IMR-90 (cell line): ENCODE results near the gene NUP210. TPM values are rescaled to one million over a fixed set of nuclear protein-coding genes. Genes with fewer than 3 reads are reported as not detected.

Experiments used
- ATAC-seq: fragments of 200-7000 bp; cut with Tn5 transposase; 2 replicates; pipeline ENCODE4 v1.9.1; 2020; ENCODE audit warnings: low read depth, mild to moderate bottlenecking, moderate library complexity
- BruUV-seq: library from RNA; stranded (reverse); fragments of 400-500 nt; replicated peaks from 2 replicates; lab custom pipeline; 2021; lab: Mats Ljungman, UMichigan
- CTCF ChIA-PET: fragments of 300-600 bp; formaldehyde crosslinking; extraction: SDS; loops from one replicate; lab custom pipeline; 2021; ENCODE audit warnings: antibody characterized with exemption; lab: Yijun Ruan, JAX
- POLR2A ChIA-PET: fragments of 300-600 bp; sonication (Branson Sonifier 250); formaldehyde crosslinking; loops from one replicate; lab custom pipeline; 2022; ENCODE audit warnings: antibody characterized with exemption; ENCODE audit not compliant: unreplicated experiment; lab: Charles Lee
- DNase-seq: peaks from one replicate; pipeline ENCODE4 v3.0.0; 2013
- H2AFZ ChIP-seq: replicated peaks from 2 replicates; pipeline ENCODE3; 2013; ENCODE audit warnings: low read length, mild to moderate bottlenecking; ENCODE audit not compliant: poor library complexity
- H2AK5ac ChIP-seq: 2 replicates; pipeline ENCODE4 v1.6.1; 2013; ENCODE audit warnings: low read depth, low read length, inconsistent platforms
- H2AK9ac ChIP-seq: replicated peaks from 2 replicates; pipeline ENCODE3; 2013; ENCODE audit warnings: mild to moderate bottlenecking, low read depth, low read length, moderate library complexity; ENCODE audit not compliant: poor library complexity
- H2BK120ac ChIP-seq: 2 replicates; pipeline ENCODE4 v1.6.1; 2013; ENCODE audit warnings: low read depth, low read length, inconsistent platforms
- H2BK15ac ChIP-seq: 3 replicates; pipeline ENCODE4 v1.6.1; 2013; ENCODE audit warnings: low read depth, low read length, inconsistent platforms
- H2BK20ac ChIP-seq: 2 replicates; pipeline ENCODE4 v1.6.1; 2013; ENCODE audit warnings: low read depth, mild to moderate bottlenecking, inconsistent platforms, low read length, moderate library complexity
- H2BK5ac ChIP-seq: 2 replicates; pipeline ENCODE4 v1.6.1; 2013; ENCODE audit warnings: mild to moderate bottlenecking, low read depth, low read length, inconsistent platforms; ENCODE audit not compliant: poor library complexity, severe bottlenecking
- H3K14ac ChIP-seq: replicated peaks from 2 replicates; pipeline ENCODE4 v1.6.1; 2013; ENCODE audit warnings: low read depth, low read length, inconsistent platforms
- H3K18ac ChIP-seq: 2 replicates; pipeline ENCODE4 v1.6.1; 2013; ENCODE audit warnings: low read depth, low read length, control low read depth
- H3K23ac ChIP-seq: 2 replicates; pipeline ENCODE4 v1.6.1; 2013; ENCODE audit warnings: low read depth, low read length, inconsistent platforms
- H3K27ac ChIP-seq: 2 replicates; pipeline ENCODE4 v1.5.1; 2013; ENCODE audit warnings: mild to moderate bottlenecking, control low read depth, low read length; ENCODE audit not compliant: insufficient read depth
- H3K27me3 ChIP-seq: 2 replicates; pipeline ENCODE4 v1.6.1; 2013; ENCODE audit warnings: low read length; ENCODE audit not compliant: control insufficient read depth, insufficient read depth
- H3K36me3 ChIP-seq: 2 replicates; pipeline ENCODE4 v1.6.1; 2013; ENCODE audit warnings: low read length, mixed read lengths; ENCODE audit not compliant: control insufficient read depth, insufficient read depth
- H3K4ac ChIP-seq: 2 replicates; pipeline ENCODE4 v1.6.1; 2013; ENCODE audit warnings: low read depth, low read length, inconsistent platforms
- H3K4me1 ChIP-seq: 2 replicates; pipeline ENCODE4 v1.6.1; 2013; ENCODE audit warnings: low read length, mixed read lengths; ENCODE audit not compliant: control insufficient read depth, insufficient read depth
- H3K4me2 ChIP-seq: 2 replicates; pipeline ENCODE4 v1.6.1; 2013; ENCODE audit warnings: low read depth, mild to moderate bottlenecking, control low read depth, low read length, moderate library complexity
- H3K4me3 ChIP-seq: 2 replicates; pipeline ENCODE4 v1.5.1; 2013; ENCODE audit warnings: low read depth, mild to moderate bottlenecking, control low read depth, low read length, moderate library complexity; ENCODE audit not compliant: insufficient read depth
- H3K56ac ChIP-seq: 2 replicates; pipeline ENCODE4 v1.6.1; 2013; ENCODE audit warnings: low read length, inconsistent platforms; ENCODE audit not compliant: insufficient read depth; ENCODE audit errors: extremely low read depth
- H3K79me1 ChIP-seq, 2 experiments: 2 replicates each; pipeline ENCODE4 v1.6.1; 2013; ENCODE audit warnings: low read length in 2 of 2, inconsistent platforms in 1 of 2, low read depth in 1 of 2
- H3K9ac ChIP-seq: 2 replicates; pipeline ENCODE4 v1.6.1; 2013; ENCODE audit warnings: low read depth, low read length, control low read depth
- H3K9me1 ChIP-seq: 2 replicates; pipeline ENCODE4 v1.6.1; 2013; ENCODE audit warnings: low read length, inconsistent platforms; ENCODE audit not compliant: insufficient read depth
- H3K9me3 ChIP-seq: 2 replicates; pipeline ENCODE4 v1.6.1; 2013; ENCODE audit warnings: low read length; ENCODE audit not compliant: control insufficient read depth, insufficient read depth
- H4K20me1 ChIP-seq: 2 replicates; pipeline ENCODE4 v1.6.1; 2013; ENCODE audit warnings: low read length, inconsistent platforms; ENCODE audit not compliant: insufficient read depth
- H4K5ac ChIP-seq: 2 replicates; pipeline ENCODE4 v1.6.1; 2013; ENCODE audit warnings: mild to moderate bottlenecking, low read depth, low read length, control low read depth
- H4K8ac ChIP-seq, 2 experiments: 2 replicates each; pipeline ENCODE4 v1.6.1; 2013; ENCODE audit warnings: low read depth in 2 of 2, low read length in 2 of 2, control low read depth in 1 of 2, inconsistent platforms in 1 of 2
- H4K91ac ChIP-seq: 2 replicates; pipeline ENCODE4 v1.6.1; 2013; ENCODE audit warnings: low read depth, low read length, inconsistent platforms; ENCODE audit not compliant: insufficient read depth
- BHLHE40 ChIP-seq: fragments of 150-350 bp; IDR thresholded peaks from 2 replicates; pipeline ENCODE4 v1.6.1; 2016; ENCODE audit warnings: mild to moderate bottlenecking, low read depth, low read length
- CEBPB ChIP-seq: IDR thresholded peaks from 2 replicates; pipeline ENCODE4 v1.6.1; 2012; ENCODE audit warnings: low read depth, low read length, improper control_type of control experiment
- CHD1 ChIP-seq: IDR thresholded peaks from 2 replicates; pipeline ENCODE4 v1.6.1; 2012; ENCODE audit warnings: low read depth, low read length, improper control_type of control experiment
- FOS ChIP-seq: fragments of 150-350 bp; IDR thresholded peaks from 2 replicates; pipeline ENCODE4 v1.6.1; 2016; ENCODE audit warnings: low read depth, low read length
- MAFK ChIP-seq: IDR thresholded peaks from 2 replicates; pipeline ENCODE4 v1.6.1; 2012; ENCODE audit warnings: low read depth, low read length, improper control_type of control experiment
- MAZ ChIP-seq: IDR thresholded peaks from 2 replicates; pipeline ENCODE4 v1.6.1; 2012; ENCODE audit warnings: low read depth, mild to moderate bottlenecking, low read length, improper control_type of control experiment, moderate library complexity, borderline replicate concordance
- MXI1 ChIP-seq: IDR thresholded peaks from 2 replicates; pipeline ENCODE4 v1.6.1; 2012; ENCODE audit warnings: low read depth, mild to moderate bottlenecking, low read length, moderate library complexity, borderline replicate concordance
- NFE2L2 ChIP-seq: fragments of 150-350 bp; IDR thresholded peaks from 2 replicates; pipeline ENCODE4 v1.6.1; 2016; ENCODE audit warnings: low read depth, mild to moderate bottlenecking, low read length
- POLR2A ChIP-seq: IDR thresholded peaks from 2 replicates; pipeline ENCODE4 v1.6.1; 2012; ENCODE audit warnings: mild to moderate bottlenecking, low read depth, low read length
- RAD21 ChIP-seq: IDR thresholded peaks from 2 replicates; pipeline ENCODE4 v1.6.1; 2012; ENCODE audit warnings: low read length, improper control_type of control experiment
- RCOR1 ChIP-seq: IDR thresholded peaks from 2 replicates; pipeline ENCODE4 v1.6.1; 2012; ENCODE audit warnings: mild to moderate bottlenecking, low read length, improper control_type of control experiment; ENCODE audit not compliant: insufficient replicate concordance
- RFX5 ChIP-seq: IDR thresholded peaks from 2 replicates; pipeline ENCODE4 v1.8.0; 2012; ENCODE audit warnings: low read depth, mild to moderate bottlenecking, low read length, moderate library complexity
- SMC3 ChIP-seq: fragments of 150-350 bp; IDR thresholded peaks from 2 replicates; pipeline ENCODE4 v1.6.1; 2016; ENCODE audit warnings: low read depth, mild to moderate bottlenecking, antibody characterized with exemption, low read length, moderate library complexity
- WGBS, 2 experiments: methylation state at CpG; one replicate each; pipeline versions ENCODE4 v1.1.5 to v1.1.7; 2013; ENCODE audit warnings: missing lambda C conversion rate in 2 of 2; ENCODE audit not compliant: insufficient read length in 1 of 2; ENCODE audit errors: extremely low coverage in 2 of 2; 5-methylcytosine and 5-hydroxymethylcytosine counted together
- dilution Hi-C: fragments of 300-500 bp; cut with HindIII; formaldehyde crosslinking; loops from one replicate; pipeline ENCODE4 v1.14.3; 2018; ENCODE audit warnings: low sequenced_read_pairs; ENCODE audit not compliant: unreplicated experiment
- in situ Hi-C: fragments of 300-500 bp; cut with MboI; formaldehyde crosslinking; loops from 3 replicates; pipeline ENCODE4 v1.14.3; 2019; ENCODE audit warnings: low sequenced_read_pairs, inconsistent platforms, mixed read lengths
- intact Hi-C: fragments of 100-400 bp; cut with micrococcal nuclease; formaldehyde crosslinking; loops from 2 replicates; pipeline ENCODE4 v1.10.0; 2022
- polyA plus RNA-seq, 3 experiments: library from polyadenylated mRNA; depleted of rRNA; stranded (reverse); fragments of >200 nt; gene quantifications; 2 replicates each; pipeline ENCODE4 v1.2.3, GENCODE V29; 2012; ENCODE audit warnings: low replicate concordance in 1 of 3
- total RNA-seq: library from RNA; depleted of rRNA; stranded (reverse); fragments of >200 nt; gene quantifications from 2 replicates; pipeline ENCODE4 v1.2.3, GENCODE V29; 2012
- TF ChIP-seq, protein P1 (sequence below): fragments of 150-350 bp; IDR thresholded peaks from 2 replicates; pipeline ENCODE4 v1.6.1; 2017; ENCODE audit warnings: mild to moderate bottlenecking, antibody characterized with exemption, low read length, low read depth
- TF ChIP-seq, protein P2 (sequence below): fragments of 150-350 bp; IDR thresholded peaks from 2 replicates; pipeline ENCODE4 v1.6.1; 2016; ENCODE audit warnings: low read depth, mild to moderate bottlenecking, low read length, moderate library complexity, borderline replicate concordance
- TF ChIP-seq, protein P3 (sequence below): conservative IDR thresholded peaks from 2 replicates; pipeline ENCODE4 v1.5.1; 2012; ENCODE audit warnings: mild to moderate bottlenecking, low read depth, low read length, improper control_type of control experiment

Gene NUP210
- total and polyA plus RNA-seq, 2 of the 4 experiments (the other 2 are of a cell fraction), result under 0.01 to 0.03 TPM

DNA sequence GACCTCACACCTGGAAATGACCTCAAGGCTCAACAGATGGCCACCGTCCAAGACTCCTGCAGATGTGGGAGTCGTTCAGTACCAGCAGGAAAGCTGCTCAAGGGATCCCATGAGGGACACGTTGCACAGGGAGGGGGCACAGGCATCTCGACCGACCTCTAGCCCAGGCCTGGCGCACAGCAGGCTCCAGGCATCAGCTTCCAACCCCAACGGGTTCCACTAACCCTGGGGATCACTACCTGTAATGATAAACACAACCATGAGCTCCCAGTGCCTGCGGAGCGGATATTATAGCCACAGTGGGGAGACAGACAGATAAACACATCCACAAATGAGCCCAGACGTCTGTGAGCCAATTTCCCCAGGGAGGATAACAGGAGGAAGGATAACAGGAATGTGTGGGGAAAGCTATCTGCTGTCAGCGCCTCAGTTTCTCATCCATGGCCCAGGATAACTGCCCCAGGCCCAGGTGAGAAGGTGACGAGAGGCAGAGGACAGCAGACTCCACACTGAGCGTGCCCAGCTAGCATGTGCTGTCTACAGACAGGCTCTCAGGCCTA, 19.9 kb downstream of the NUP210 start:
- in situ Hi-C loops, result no loop called here
- Histone ChIP-seq H2BK5ac (no peak overlapping the region), H3K79me1 (no peaks in the 10 kb centered on the region), H3K23ac (no peak overlapping the region), H3K4me2 (no peak overlapping the region), H2AK5ac (no peak overlapping the region), H3K27me3 (peaks cover 3% of the 10 kb centered on the region), H3K9ac (no peak overlapping the region), H2AK9ac (no peak overlapping the region), H4K20me1 (no peaks in the 10 kb centered on the region), H4K91ac (no peak overlapping the region), H3K18ac (no peak overlapping the region), H3K4me1 (no peaks in the 10 kb centered on the region), H3K4ac (no peak overlapping the region), H2BK20ac (no peak overlapping the region), H3K27ac (no peak overlapping the region), H3K14ac (no peak overlapping the region), H4K8ac (no peak overlapping the region), H2AFZ (no peak overlapping the region), H3K9me3 (peaks cover 4% of the 10 kb centered on the region; the same call in 1 of the 2 replicates), H4K5ac (no peak overlapping the region), H3K56ac (no peak overlapping the region), H2BK15ac (no peak overlapping the region), H3K9me1 (no peaks in the 10 kb centered on the region), H2BK120ac (no peak overlapping the region), H3K36me3 (no peaks in the 10 kb centered on the region), H3K4me3 (no peak overlapping the region)
- intact Hi-C loops, result no loop called here
- 33% methylated on average over 4 of the region's 13 CpGs; no CpG with 5 or more reads in 1 of the 2 experiments for WGBS, 2 experiments
- ChIA-PET POLR2A (interaction anchor here (0.5 kb wide), 1 partner anchor 17 kb away, joined by 3 read pairs; no protein-coding TSS in a partner anchor), CTCF (interaction anchor here (0.5 kb wide), 1 partner anchor 10 kb away, joined by 3 read pairs; no protein-coding TSS in a partner anchor)
- DNase-seq (no peak), ATAC-seq (no peak)
- dilution Hi-C loops, result no loop called here
- TF ChIP-seq, protein P1, sequence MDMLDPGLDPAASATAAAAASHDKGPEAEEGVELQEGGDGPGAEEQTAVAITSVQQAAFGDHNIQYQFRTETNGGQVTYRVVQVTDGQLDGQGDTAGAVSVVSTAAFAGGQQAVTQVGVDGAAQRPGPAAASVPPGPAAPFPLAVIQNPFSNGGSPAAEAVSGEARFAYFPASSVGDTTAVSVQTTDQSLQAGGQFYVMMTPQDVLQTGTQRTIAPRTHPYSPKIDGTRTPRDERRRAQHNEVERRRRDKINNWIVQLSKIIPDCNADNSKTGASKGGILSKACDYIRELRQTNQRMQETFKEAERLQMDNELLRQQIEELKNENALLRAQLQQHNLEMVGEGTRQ, result no peak
- TF ChIP-seq CHD1, result no peak
- TF ChIP-seq, protein P2, sequence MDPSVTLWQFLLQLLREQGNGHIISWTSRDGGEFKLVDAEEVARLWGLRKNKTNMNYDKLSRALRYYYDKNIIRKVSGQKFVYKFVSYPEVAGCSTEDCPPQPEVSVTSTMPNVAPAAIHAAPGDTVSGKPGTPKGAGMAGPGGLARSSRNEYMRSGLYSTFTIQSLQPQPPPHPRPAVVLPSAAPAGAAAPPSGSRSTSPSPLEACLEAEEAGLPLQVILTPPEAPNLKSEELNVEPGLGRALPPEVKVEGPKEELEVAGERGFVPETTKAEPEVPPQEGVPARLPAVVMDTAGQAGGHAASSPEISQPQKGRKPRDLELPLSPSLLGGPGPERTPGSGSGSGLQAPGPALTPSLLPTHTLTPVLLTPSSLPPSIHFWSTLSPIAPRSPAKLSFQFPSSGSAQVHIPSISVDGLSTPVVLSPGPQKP, result no peak
- TF ChIP-seq POLR2A, result no peak
- no peak for TF ChIP-seq MAFK
- no peak for TF ChIP-seq RAD21
- TF ChIP-seq, protein P3, sequence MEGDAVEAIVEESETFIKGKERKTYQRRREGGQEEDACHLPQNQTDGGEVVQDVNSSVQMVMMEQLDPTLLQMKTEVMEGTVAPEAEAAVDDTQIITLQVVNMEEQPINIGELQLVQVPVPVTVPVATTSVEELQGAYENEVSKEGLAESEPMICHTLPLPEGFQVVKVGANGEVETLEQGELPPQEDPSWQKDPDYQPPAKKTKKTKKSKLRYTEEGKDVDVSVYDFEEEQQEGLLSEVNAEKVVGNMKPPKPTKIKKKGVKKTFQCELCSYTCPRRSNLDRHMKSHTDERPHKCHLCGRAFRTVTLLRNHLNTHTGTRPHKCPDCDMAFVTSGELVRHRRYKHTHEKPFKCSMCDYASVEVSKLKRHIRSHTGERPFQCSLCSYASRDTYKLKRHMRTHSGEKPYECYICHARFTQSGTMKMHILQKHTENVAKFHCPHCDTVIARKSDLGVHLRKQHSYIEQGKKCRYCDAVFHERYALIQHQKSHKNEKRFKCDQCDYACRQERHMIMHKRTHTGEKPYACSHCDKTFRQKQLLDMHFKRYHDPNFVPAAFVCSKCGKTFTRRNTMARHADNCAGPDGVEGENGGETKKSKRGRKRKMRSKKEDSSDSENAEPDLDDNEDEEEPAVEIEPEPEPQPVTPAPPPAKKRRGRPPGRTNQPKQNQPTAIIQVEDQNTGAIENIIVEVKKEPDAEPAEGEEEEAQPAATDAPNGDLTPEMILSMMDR, result no peak
- TF ChIP-seq RCOR1, result no peak
- TF ChIP-seq CEBPB, result no peak
- no peak for TF ChIP-seq NFE2L2
- no peak for TF ChIP-seq RFX5
- no peak for TF ChIP-seq SMC3
- no peak for TF ChIP-seq MAZ
- TF ChIP-seq BHLHE40, result no peak
- no peak for TF ChIP-seq MXI1
- TF ChIP-seq FOS, result no peak
- no TSS peak for BruUV-seq
